Upper lobe of left lung (tissue), 6 donors: Measurements from ENCODE around the gene MTX2. TPM values are rescaled to one million over a fixed set of nuclear protein-coding genes. Genes with fewer than 3 reads are reported as not detected.

Source experiments
- ATAC-seq, 2 donors: fragments of 200-7000 bp; cut with Tn5 transposase; one replicate each; pipeline ENCODE4 v1.9.1; 2022; ENCODE audit warnings: mild to moderate bottlenecking in 2 of 2, moderate library complexity in 2 of 2; ENCODE audit not compliant: low FRiP score in 2 of 2
- DNase-seq, 2 donors: peaks; one replicate each; pipeline ENCODE4 v3.0.0-alpha.2; 2019 to 2020
- H3K27ac ChIP-seq, 4 donors: fragments of 200-600 bp; sonication (generic); one replicate each; pipeline ENCODE4 v1.5.1; 2016 to 2019
- H3K27me3 ChIP-seq, 4 donors: fragments of 200-600 bp; sonication (generic); one replicate each; pipeline ENCODE4 v1.5.1; 2017 to 2019
- H3K36me3 ChIP-seq, 4 donors: fragments of 200-600 bp; sonication (generic); one replicate each; pipeline ENCODE4 v1.5.1; 2016 to 2019
- H3K4me1 ChIP-seq, 4 donors: fragments of 200-600 bp; sonication (generic); one replicate each; pipeline ENCODE4 v1.5.1; 2018 to 2019
- H3K4me3 ChIP-seq, 4 donors: fragments of 200-600 bp; sonication (generic); one replicate each; pipeline ENCODE4 v1.5.1; 2017 to 2019; ENCODE audit warnings: mild to moderate bottlenecking in 2 of 4, moderate library complexity in 1 of 4
- H3K9me3 ChIP-seq, 4 donors: fragments of 200-600 bp; sonication (generic); one replicate each; pipeline ENCODE4 v1.5.1; 2018 to 2019
- EP300 ChIP-seq, 4 donors: sonication (generic); formaldehyde crosslinking; IDR thresholded peaks; one replicate each; pipeline ENCODE4 v1.5.1; 2017; ENCODE audit warnings: antibody characterized with exemption in 4 of 4, control low read depth in 2 of 4
- POLR2A ChIP-seq, 4 donors: fragments of 450-650 bp; IDR thresholded peaks; one replicate each; pipeline ENCODE4 v1.5.1; 2016 to 2017; ENCODE audit warnings: antibody characterized with exemption in 4 of 4, mild to moderate bottlenecking in 2 of 4
- POLR2AphosphoS5 ChIP-seq, 2 donors: sonication (generic); formaldehyde crosslinking; IDR thresholded peaks; one replicate each; pipeline ENCODE4 v1.5.1; 2017; ENCODE audit warnings: antibody characterized with exemption in 2 of 2
- WGBS, 2 donors: methylation state at CpG; one replicate each; pipeline ENCODE4 v1.1.5; 2017 to 2018; 5-methylcytosine and 5-hydroxymethylcytosine counted together
- total RNA-seq, 6 donors: library from RNA; depleted of rRNA in 4 of 6; stranded (reverse); fragments of >200 nt in 4 of 6; gene quantifications; one replicate each; pipeline versions ENCODE4 v1.1.0 to v1.2.1, GENCODE V29; 2016 to 2021
- TF ChIP-seq, protein P1 (sequence below), 6 experiments: fragments of 450-650 bp in 4 of 6; fragments of 200-600 bp in 2 of 6; sonication (generic) in 2 of 6; IDR thresholded peaks; one replicate each; pipeline ENCODE4 v1.5.1; 2016 to 2019; ENCODE audit warnings: antibody characterized with exemption in 6 of 6
- donor health status: DM: no; HTN: no; CAD: no; lungs with moderate emphysema.
- donor health status: DM: no; HTN: yes; CAD: no; lungs with severe emphysema.

The MTX2 gene
- total RNA-seq, 6 donors from 2014 or later = 17.4 to 31.4 (median 20.7) TPM

DNA sequence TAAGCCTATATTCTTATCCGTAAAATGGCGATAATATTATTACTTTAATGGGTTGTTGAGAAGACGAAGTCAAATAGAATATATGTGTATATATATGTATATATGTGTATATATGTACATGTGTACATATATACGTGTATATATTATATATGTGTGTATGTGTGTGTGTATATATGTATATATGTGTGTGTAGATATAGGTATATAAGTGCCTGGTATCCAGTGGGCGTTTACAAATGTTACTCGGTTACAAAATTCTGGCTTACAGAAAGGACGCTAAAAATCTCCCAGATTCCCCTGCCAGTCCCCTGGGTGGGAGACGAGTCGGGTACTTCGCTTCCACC is 295 bp upstream of the MTX2 start:
- Histone ChIP-seq H3K4me1 (peaks cover 6 to 11% (median 8%) of the 10 kb centered on the region in 4 donors), H3K27ac (peak overlapping the region; percentile 82 to 89 (median 88)), H3K36me3 (no peaks in the 10 kb centered on the region), H3K9me3 (no peaks in the 10 kb centered on the region), H3K4me3 (peak overlapping the region; percentile 60 to 93 (median 72)), H3K27me3 (no peaks in the 10 kb centered on the region)
- WGBS, 2 donors = 19 to 27% methylated on average over 10 of the region's 10 CpGs
- TF ChIP-seq EP300 (IDR thresholded peaks at IDR 0.05) (no peak), POLR2AphosphoS5 (IDR thresholded peaks at IDR 0.05) (no peak), POLR2A (IDR thresholded peaks at IDR 0.05) (no peak)
- TF ChIP-seq, protein P1, sequence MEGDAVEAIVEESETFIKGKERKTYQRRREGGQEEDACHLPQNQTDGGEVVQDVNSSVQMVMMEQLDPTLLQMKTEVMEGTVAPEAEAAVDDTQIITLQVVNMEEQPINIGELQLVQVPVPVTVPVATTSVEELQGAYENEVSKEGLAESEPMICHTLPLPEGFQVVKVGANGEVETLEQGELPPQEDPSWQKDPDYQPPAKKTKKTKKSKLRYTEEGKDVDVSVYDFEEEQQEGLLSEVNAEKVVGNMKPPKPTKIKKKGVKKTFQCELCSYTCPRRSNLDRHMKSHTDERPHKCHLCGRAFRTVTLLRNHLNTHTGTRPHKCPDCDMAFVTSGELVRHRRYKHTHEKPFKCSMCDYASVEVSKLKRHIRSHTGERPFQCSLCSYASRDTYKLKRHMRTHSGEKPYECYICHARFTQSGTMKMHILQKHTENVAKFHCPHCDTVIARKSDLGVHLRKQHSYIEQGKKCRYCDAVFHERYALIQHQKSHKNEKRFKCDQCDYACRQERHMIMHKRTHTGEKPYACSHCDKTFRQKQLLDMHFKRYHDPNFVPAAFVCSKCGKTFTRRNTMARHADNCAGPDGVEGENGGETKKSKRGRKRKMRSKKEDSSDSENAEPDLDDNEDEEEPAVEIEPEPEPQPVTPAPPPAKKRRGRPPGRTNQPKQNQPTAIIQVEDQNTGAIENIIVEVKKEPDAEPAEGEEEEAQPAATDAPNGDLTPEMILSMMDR (IDR thresholded peaks at IDR 0.05) = no peak
- ATAC-seq (no peak), DNase-seq (no peak)

GRCh38 chr2:176270100-176270750 is 983 bp downstream of the MTX2 start:
- ATAC-seq (no peak), DNase-seq (peak in 1 of 2 donors; percentile 54)
- 54 to 55% methylated on average over 18 of the region's 18 CpGs for WGBS, 2 donors

GRCh38 chr2:176272870-176273459 is 3.7 kb downstream of the MTX2 start:
- WGBS, 2 donors = 94 to 96% methylated on average over 4 of the region's 4 CpGs
- TF ChIP-seq EP300 (IDR thresholded peaks at IDR 0.05) (no peak), POLR2AphosphoS5 (IDR thresholded peaks at IDR 0.05) (no peak), POLR2A (IDR thresholded peaks at IDR 0.05) (no peak)
- TF ChIP-seq, protein P1 (IDR thresholded peaks at IDR 0.05) = no peak
- DNase-seq (no peak), ATAC-seq (no peak)
- no peaks in the 10 kb centered on the region for H3K36me3 ChIP-seq
- H3K4me1 ChIP-seq = peaks cover 6 to 11% (median 8%) of the 10 kb centered on the region in 4 donors
- no peaks in the 10 kb centered on the region for H3K9me3 ChIP-seq
- H3K27ac ChIP-seq = no peak overlapping the region
- H3K27me3 ChIP-seq = no peaks in the 10 kb centered on the region
- no peak overlapping the region for H3K4me3 ChIP-seq

More at GRCh38 chr2:176270100-176270750, 983 bp downstream of the MTX2 start:
- TF ChIP-seq POLR2A (IDR thresholded peaks at IDR 0.05) (no peak), EP300 (IDR thresholded peaks at IDR 0.05) (no peak), POLR2AphosphoS5 (IDR thresholded peaks at IDR 0.05) (no peak)
- TF ChIP-seq, protein P1 (IDR thresholded peaks at IDR 0.05) = no peak
- H3K36me3 ChIP-seq = no peaks in the 10 kb centered on the region
- H3K27ac ChIP-seq = peak overlapping the region in 2 of 4 donors; percentile 88 to 89
- H3K4me3 ChIP-seq = peak overlapping the region; percentile 60 to 93 (median 72)
- peaks cover 6 to 11% (median 8%) of the 10 kb centered on the region in 4 donors for H3K4me1 ChIP-seq
- no peaks in the 10 kb centered on the region for H3K9me3 ChIP-seq
- no peaks in the 10 kb centered on the region for H3K27me3 ChIP-seq

GRCh38 chr2:176278927-176279326 is 9.7 kb downstream of the MTX2 start:
- H3K4me3 ChIP-seq = no peak overlapping the region
- no peak for ATAC-seq
- no peaks in the 10 kb centered on the region for H3K36me3 ChIP-seq
- WGBS, 2 donors = 96 to 97% methylated on average over 1 of the region's 1 CpG
- no peaks in the 10 kb centered on the region for H3K9me3 ChIP-seq
- no peak for DNase-seq
- TF ChIP-seq, protein P1 (IDR thresholded peaks at IDR 0.05) = no peak
- TF ChIP-seq EP300 (IDR thresholded peaks at IDR 0.05) (no peak), POLR2A (IDR thresholded peaks at IDR 0.05) (no peak), POLR2AphosphoS5 (IDR thresholded peaks at IDR 0.05) (no peak)
- H3K27me3 ChIP-seq = no peaks in the 10 kb centered on the region
- no peak overlapping the region for H3K27ac ChIP-seq
- H3K4me1 ChIP-seq = no peaks in the 10 kb centered on the region
